ENCODE measurements around the gene CYTH3.
"Not testable (repeated sequence)": the region's sequence is repeated elsewhere in the genome, so short reads cannot be mapped to it uniquely, and the experiment has no call there.

The CYTH3 gene

GRCh38 chr7:6272481-6273323, at the start of gene CYTH3:
TSS of gene CYTH3 (minus strand) at chr7:6272624. CDS start at chr7:6272507, 117 bp downstream.
- no peak for DNase-seq (ENCODE audit: low read depth)

DNA sequence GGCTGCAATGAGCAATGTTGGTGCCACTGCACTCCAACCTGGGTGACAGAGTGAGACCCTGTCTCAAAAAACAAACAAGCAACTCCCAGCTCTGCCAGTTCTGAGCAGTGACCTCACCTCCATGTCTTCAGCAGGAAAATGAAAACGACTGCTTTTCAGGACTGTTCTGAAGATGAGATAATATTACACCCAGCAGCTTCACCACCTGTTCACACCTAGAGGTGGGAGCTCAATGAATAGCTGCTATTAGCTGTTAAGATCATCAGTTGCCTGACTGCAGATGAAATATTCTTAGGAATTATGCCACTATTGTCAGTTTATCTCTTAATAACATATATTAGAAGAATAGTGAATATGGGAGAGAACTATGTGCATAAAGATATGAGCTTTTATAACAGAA, 48.4 kb upstream of the CYTH3 start:
- DNase-seq (ENCODE audit: low read depth), result no peak

DNA sequence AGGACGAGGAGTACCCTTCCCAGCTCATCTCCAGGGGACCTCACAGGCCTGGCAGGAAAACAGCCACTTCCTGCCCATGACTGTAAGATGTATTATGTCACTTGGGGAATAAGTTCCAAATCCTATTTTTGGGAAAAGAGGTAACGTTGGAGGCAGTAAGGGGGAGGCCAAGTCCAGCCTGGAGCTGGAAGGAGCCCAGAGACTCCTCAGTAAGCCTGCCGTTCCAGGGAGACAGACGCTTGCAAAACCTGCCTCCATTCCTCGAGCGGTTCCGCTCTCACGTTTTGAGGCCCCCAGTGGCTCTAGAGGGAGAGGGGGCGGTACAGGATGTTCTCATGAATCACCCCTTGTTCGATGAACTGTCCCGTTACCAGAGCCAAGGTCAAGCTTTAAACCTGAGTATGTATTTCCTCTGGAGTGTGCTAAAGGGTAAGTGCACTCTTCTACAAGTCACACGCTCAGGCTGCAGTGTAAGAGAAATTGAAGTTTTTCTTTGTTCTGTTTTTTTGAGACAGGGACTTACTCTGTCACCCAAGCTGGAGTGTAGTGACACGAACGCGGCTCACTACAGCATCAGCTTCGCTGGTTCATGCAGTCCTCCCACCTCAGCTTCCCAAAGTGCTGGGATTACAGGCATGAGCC, 45.5 kb upstream of the CYTH3 start:
- DNase-seq (ENCODE audit: low read depth), result peak; percentile 46

DNA sequence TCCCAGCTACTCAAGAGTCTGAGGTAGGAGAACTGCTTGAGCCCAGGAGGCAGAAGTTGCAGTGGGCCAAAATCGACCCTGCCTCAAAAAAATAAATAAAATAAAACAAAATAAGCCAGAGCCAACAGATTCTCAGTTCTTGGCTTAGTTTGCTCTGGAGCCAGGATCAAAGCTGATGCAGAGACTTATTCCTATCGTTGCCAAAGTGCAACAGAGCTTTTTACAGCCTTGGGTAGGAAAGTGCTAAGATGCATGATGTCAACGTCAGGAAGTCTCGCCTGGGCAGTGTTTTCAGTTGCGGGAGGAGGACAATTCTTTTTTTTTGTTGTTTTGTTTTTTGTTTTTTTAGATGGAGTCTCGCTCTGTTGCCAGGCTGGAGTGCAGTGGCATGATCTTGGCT, 43.8 kb upstream of the CYTH3 start:
- DNase-seq (ENCODE audit: low read depth), result no peak

DNA sequence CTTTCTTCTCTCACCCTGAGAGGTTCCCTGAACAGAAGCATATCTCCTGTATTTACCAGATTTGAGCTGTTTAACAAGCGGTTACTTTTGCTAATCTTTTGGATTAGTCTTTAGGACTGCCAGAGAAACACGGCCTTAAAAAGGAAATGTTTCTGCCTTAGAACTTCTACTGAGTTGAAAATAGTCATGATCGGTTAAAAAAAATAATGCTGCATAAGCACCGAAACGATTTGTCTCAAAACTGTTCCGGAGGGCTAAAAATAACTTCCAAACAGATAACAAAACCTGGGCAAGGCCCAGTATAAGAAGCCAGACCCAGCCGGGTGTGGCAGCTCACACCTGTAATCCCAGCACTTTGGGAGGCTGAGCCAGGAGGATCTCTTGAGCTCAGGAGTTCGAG, 43.3 kb upstream of the CYTH3 start:
- DNase-seq (ENCODE audit: low read depth), result no peak

GRCh38 chr7:6310271-6310993, 38.0 kb upstream of the CYTH3 start:
- DNase-seq (ENCODE audit: low read depth), result no peak

DNA sequence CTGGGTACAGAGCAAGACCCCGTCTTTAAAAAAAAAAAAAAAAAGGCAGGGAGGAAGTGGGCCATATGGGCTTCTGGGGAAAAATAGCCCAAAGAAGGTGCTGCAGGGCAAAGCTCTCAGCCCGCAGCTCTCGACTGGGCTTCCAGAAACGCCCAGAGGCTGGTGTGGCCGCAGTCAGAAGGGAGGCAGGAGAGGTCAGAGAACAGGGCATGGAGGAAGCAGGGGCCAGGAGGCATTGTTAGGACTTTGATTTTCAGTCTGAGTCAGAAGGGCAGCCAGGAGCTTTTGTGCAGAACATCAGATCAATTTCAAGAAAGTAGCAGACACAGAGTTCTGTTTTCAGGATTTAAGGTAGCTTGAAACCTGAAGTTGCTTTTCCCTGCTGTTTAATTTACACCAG, 35.3 kb upstream of the CYTH3 start:
- no peak for DNase-seq (ENCODE audit: low read depth)

GRCh38 chr7:6306471-6306870, 34.0 kb upstream of the CYTH3 start:
- DNase-seq (ENCODE audit: low read depth), result no peak

GRCh38 chr7:6305330-6305729, 32.9 kb upstream of the CYTH3 start:
- no peak for DNase-seq (ENCODE audit: low read depth)

DNA sequence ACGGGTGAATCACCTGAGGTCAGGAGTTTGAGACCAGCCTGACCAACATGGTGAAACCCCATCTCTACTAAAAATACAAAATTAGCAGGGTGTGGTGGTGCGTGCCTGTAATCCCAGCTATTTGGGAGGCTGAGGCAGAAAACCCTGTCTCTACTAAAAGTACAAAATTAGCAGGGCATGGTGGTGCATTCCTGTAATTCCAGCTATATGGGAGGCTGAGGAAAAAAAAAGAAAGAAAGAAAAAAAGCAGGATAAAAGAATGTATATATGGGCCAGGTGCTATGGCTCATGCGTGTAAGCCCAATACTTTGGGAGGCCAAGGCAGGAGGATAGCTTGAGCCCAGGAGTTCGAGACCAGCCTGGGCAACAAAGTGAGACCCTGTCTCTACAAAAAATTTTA, 29.0 kb upstream of the CYTH3 start:
- not testable (repeated sequence) for DNase-seq (ENCODE audit: low read depth)

DNA sequence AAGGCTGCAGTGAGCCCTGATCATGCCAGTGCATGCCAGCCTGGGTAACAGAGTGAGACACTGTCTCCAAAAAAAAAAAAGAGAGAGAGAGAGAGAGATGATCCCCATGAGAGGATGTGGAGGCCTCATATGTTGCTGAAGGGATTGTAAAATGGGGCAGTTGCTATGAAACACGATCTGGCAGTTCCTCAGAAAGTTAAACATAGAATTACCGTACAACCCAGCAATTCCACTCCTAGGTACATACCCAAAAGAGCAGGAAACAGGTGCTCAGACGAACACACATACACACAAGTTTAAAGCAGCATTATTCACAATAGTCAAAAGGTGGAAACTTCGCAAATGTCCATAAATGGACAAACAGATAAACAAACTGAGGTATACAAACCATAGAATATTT, 27.4 kb upstream of the CYTH3 start:
- DNase-seq (ENCODE audit: low read depth), result no peak

DNA sequence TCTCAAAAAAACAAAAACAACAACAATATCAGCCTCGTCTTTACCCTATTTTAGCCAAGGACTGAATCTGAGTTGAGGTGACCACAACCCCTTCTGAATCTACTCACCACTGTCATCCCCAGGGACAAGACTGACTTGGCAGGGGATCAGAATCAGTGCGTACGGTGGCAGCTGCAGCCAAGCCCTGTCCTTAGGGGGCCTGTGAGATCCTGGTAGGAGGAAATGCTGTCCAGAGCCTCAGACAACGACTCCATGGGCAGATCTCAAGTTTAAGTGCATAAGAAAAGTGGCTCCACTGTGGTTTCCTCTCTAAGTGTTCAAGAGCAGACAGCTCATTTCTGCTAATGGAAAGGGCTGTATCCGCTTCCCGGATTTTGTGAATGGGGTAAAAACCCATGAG, 22.4 kb upstream of the CYTH3 start:
- no peak for DNase-seq (ENCODE audit: low read depth)

- no peak for DNase-seq (ENCODE audit: low read depth)
Measured at GRCh38 chr7:6293202-6293601, 20.8 kb upstream of the CYTH3 start.

GRCh38 chr7:6291941-6292340, 19.5 kb upstream of the CYTH3 start:
- not testable (repeated sequence) for DNase-seq (ENCODE audit: low read depth)

- no peak for DNase-seq (ENCODE audit: low read depth)
Measured at GRCh38 chr7:6291531-6291930, 19.1 kb upstream of the CYTH3 start.

GRCh38 chr7:6290319-6290741, 17.9 kb upstream of the CYTH3 start:
- DNase-seq (ENCODE audit: low read depth), result no peak

DNA sequence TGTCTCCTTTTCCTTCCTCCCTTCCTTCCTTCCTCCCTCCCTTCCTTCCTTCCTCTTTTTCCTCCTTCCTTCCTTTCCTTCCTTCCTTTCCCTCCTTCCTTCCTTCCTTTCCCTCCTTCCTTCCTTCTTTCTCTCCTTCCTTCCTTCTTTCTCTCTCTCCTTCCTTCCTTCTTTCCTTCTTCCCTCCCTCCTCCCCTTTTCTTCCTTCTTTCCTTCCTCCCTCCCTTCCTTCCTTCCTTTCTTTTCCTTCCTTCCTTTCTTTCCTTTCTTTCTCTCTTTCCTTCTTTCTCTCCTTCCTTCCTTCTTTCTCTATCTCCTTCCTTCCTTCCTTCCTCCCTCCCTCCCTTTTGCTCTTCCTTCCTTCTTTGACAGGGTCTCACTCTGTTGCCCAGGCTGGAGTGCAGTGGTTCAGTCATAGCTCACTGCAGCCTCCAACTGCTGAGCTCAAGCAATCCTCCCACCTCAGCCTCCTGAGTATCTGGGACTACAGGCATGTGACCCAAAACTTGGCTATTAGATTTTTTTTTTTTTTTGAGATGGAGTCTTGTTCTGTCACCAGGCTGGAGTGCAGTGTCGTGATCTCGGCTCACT, 15.9 kb upstream of the CYTH3 start:
- no peak for DNase-seq (ENCODE audit: low read depth)

GRCh38 chr7:6286486-6286885, 14.1 kb upstream of the CYTH3 start:
- DNase-seq (ENCODE audit: low read depth), result no peak

DNA sequence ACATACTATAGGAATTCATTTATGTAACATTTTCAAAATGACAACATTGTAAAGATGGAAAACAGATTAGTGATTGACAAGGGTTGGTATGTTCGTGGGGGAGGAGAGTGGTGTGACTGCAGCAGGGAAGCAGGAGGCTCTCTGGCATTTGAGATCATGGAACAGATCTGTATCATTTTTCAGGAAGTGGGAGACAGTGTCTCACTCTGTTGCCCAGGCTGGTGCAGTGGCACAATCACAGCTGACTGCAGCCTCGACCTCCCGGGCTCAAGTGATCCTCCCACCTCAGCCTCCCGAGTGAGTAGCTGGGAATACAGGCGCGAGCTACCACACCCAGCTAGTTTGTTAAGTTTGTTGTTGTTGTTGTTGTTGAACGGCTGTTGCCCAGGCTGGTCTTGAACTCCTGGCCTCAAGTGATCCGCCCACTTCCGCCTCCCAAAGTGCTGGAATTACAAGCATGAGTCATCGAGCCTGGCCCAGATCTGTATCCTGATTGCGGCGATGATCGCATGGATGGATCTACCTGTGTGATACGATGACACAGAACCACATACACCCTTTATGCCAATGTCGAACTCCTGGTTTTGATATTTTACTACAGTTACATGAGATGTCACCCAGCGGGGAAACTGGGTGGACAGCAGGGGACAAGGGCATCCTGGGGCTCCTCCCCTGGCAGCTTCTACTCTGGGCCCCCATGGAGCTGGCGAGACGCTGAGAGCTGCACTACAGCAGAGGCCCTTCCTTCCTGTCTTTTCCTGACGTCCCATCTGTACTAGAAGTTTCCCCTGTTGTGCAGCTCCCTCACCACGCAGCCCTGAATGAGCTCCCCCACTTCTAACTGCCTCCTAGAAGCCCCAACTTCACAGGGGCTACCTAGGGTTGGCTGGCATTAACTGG, 12.3 kb upstream of the CYTH3 start:
- no peak for DNase-seq (ENCODE audit: low read depth)

DNA sequence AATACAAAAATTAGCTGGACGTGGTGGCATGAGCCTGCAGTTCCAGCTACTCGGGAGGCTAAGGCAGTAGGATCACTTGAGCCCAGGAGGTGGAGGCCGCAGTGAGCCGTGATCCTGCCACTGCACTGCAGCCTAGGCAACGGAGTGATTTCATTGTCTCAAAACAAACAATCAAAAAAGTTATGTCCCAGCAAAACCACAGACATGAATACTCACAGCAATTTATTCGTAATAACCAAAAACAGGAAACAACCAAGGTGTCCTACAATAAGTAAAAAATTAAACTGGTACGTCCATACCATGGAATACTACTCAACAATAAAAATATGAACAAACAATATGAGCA, 11.6 kb upstream of the CYTH3 start:
- DNase-seq (ENCODE audit: low read depth), result peak; percentile 57

DNA sequence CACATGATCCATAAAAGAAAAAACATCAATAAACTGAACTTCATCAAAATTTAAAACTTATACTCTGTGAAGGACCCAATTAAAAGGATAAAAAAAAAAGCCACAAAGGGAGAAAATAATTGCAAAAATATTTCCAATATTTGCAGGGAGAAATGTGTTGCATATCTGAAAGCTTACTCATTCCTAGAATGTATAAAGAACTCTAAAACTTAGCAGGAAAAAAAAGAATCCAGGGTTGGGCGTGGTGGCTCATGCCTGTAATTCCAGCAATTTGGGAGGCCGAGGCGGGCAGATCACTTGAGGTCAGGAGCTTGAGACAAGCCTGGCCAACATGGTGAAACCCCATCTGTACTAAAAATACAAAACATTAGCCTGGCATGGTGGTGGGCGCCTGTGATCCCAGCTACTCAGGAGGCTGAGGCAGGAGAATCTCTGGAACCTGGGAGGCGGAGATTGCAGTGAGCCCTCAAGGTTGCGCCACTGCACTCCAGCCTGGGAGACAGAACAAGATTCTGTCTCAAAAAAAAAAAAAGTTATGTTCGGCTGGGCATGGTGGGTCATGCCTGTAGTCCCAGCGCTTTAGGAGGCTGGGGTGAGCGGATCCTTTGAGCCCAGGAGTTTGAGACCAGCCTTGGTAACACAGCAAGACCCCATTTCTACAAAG, 11.1 kb upstream of the CYTH3 start:
- peak; percentile 90 for DNase-seq (ENCODE audit: low read depth)
